Panc1 (cell line): ENCODE measurements around the gene FBXO47. TPM values are rescaled to one million over a fixed set of nuclear protein-coding genes. Genes with fewer than 3 reads are reported as not detected.

Experiments used
- ATAC-seq: fragments of 200-7000 bp; cut with Tn5 transposase; 2 replicates; pipeline ENCODE4 v1.9.1; 2020; ENCODE audit warnings: mild to moderate bottlenecking, moderate library complexity
- BruUV-seq: library from RNA; stranded (reverse); fragments of 400-500 nt; replicated peaks from 2 replicates; lab custom pipeline; 2021; lab: Mats Ljungman, UMichigan
- CTCF ChIA-PET: fragments of 300-600 bp; sonication (Branson Sonifier 250); formaldehyde crosslinking; loops from one replicate; lab custom pipeline; 2022; ENCODE audit warnings: antibody characterized with exemption; lab: Charles Lee
- POLR2A ChIA-PET: fragments of 300-600 bp; sonication (Branson Sonifier 250); formaldehyde crosslinking; loops from one replicate; lab custom pipeline; 2022; ENCODE audit warnings: antibody characterized with exemption; lab: Charles Lee
- DNase-seq: peaks from one replicate; pipeline ENCODE4 v3.0.0-alpha.2; 2010; ENCODE audit warnings: low read depth, low spot score
- H3K27ac ChIP-seq: 2 replicates; pipeline ENCODE4 v1.5.1; 2011; ENCODE audit warnings: mild to moderate bottlenecking, low read length, inconsistent platforms
- H3K27me3 ChIP-seq: fragments of 200-500 bp; sonication (Bioruptor generic); 2 replicates; pipeline ENCODE4 v1.6.0; 2014; ENCODE audit warnings: low read length, inconsistent platforms; ENCODE audit not compliant: control insufficient read depth, insufficient read depth
- H3K36me3 ChIP-seq: fragments of 200-500 bp; sonication (Bioruptor generic); 2 replicates; pipeline ENCODE4 v1.5.1; 2014; ENCODE audit warnings: inconsistent platforms, mild to moderate bottlenecking, low read length, moderate library complexity; ENCODE audit not compliant: control insufficient read depth, insufficient read depth
- H3K4me1 ChIP-seq: 2 replicates; pipeline ENCODE4 v1.5.1; 2011; ENCODE audit warnings: inconsistent platforms, mild to moderate bottlenecking, low read length, moderate library complexity; ENCODE audit not compliant: control insufficient read depth, insufficient read depth
- H3K4me3 ChIP-seq, 2 experiments: 2 replicates each; pipeline ENCODE4 v1.5.1; 2011 to 2012; ENCODE audit warnings: low read depth in 2 of 2, low read length in 2 of 2, mild to moderate bottlenecking in 2 of 2, inconsistent platforms in 1 of 2, moderate library complexity in 1 of 2
- H3K9me3 ChIP-seq: fragments of 200-500 bp; sonication (Bioruptor generic); 2 replicates; pipeline ENCODE4 v1.5.1; 2014; ENCODE audit warnings: low read depth, mild to moderate bottlenecking, inconsistent platforms, low read length, moderate library complexity; ENCODE audit not compliant: control insufficient read depth, insufficient read depth
- POLR2AphosphoS5 ChIP-seq: IDR thresholded peaks from 2 replicates; pipeline ENCODE4 v1.6.1; 2012; ENCODE audit warnings: mild to moderate bottlenecking, low read depth, low read length, moderate library complexity
- SIN3A ChIP-seq: IDR thresholded peaks from 2 replicates; pipeline ENCODE4 v1.6.1; 2012; ENCODE audit warnings: low read depth, mild to moderate bottlenecking, low read length, moderate library complexity, borderline replicate concordance; ENCODE audit not compliant: insufficient read depth
- in situ Hi-C: cut with HindIII; loops from 2 replicates; pipeline ENCODE4 v1.10.0; 2016; ENCODE audit warnings: low sequenced_read_pairs, low pct_unique_long_range_greater_than_20kb
- intact Hi-C: fragments of 100-400 bp; cut with micrococcal nuclease; formaldehyde crosslinking; loops from one replicate; pipeline ENCODE4 v1.10.0; 2022; ENCODE audit not compliant: unreplicated experiment
- microRNA-seq: library from miRNA; unstranded; fragments of <30 nt; microRNA quantifications from one replicate; pipeline ENCODE4 v1.1.0, GENCODE V29; 2020; ENCODE audit not compliant: unreplicated experiment
- total RNA-seq: library from RNA; stranded (reverse); gene quantifications from one replicate; pipeline ENCODE4 v1.2.1, GENCODE V29; 2021; ENCODE audit not compliant: unreplicated experiment

FBXO47 gene
- total RNA-seq, 1 experiment from 2014 or later = not detected

GRCh38 chr17:38886643-38887010 lies 80.6 kb downstream of the FBXO47 start:
- Histone ChIP-seq H3K4me3 (no peak overlapping the region), H3K4me1 (peaks cover 16% of the 10 kb centered on the region), H3K27ac (no peak overlapping the region), H3K9me3 (no peaks in the 10 kb centered on the region), H3K36me3 (no peaks in the 10 kb centered on the region), H3K27me3 (no peaks in the 10 kb centered on the region)
- intact Hi-C loops = no loop called here
- DNase-seq (no peak), ATAC-seq (no peak)
- ChIA-PET POLR2A (no interaction called here), CTCF (no interaction called here)
- TF ChIP-seq POLR2AphosphoS5 (no peak), SIN3A (no peak)
- BruUV-seq = no TSS peak
- in situ Hi-C loops = no loop called here

Small RNA genes lying within 50 kb of the gene (microRNA-seq; reads per million reads assigned to microRNA genes)
- gene MIR6779 = not detected

Other genes with a start within 250 kb of the FBXO47 start
- 45.0 TPM for gene CISD3, start 237.1 kb downstream of the FBXO47 start, total RNA-seq
- gene PCGF2, start 219.1 kb downstream of the FBXO47 start, total RNA-seq = 43.9 TPM
- 233 TPM for gene PSMB3, start 214.7 kb downstream of the FBXO47 start, total RNA-seq
- gene PIP4K2B, start 167.8 kb downstream of the FBXO47 start, total RNA-seq = 42.3 TPM
- 13.6 TPM for gene CWC25, start 142.1 kb downstream of the FBXO47 start, total RNA-seq
- 649 TPM for gene RPL23, start 113.7 kb downstream of the FBXO47 start, total RNA-seq
- gene LASP1, start 97.3 kb downstream of the FBXO47 start, total RNA-seq = 112 TPM
- gene PLXDC1, start 184.2 kb upstream of the FBXO47 start, total RNA-seq = not detected
- not detected for gene ARL5C, start 198.8 kb upstream of the FBXO47 start, total RNA-seq
- gene CACNB1, start 230.3 kb upstream of the FBXO47 start, total RNA-seq = 14.9 TPM
- gene RPL19, start 232.9 kb upstream of the FBXO47 start, total RNA-seq = 971 TPM